Measurements from ENCODE around the gene TEX19. TPM values are rescaled to one million over a fixed set of nuclear protein-coding genes. Genes with fewer than 3 reads are reported as not detected.

Gene TEX19
- total RNA-seq, 6 experiments from 2014 or later: 0.10 to 0.14 TPM; not detected in 4

DNA sequence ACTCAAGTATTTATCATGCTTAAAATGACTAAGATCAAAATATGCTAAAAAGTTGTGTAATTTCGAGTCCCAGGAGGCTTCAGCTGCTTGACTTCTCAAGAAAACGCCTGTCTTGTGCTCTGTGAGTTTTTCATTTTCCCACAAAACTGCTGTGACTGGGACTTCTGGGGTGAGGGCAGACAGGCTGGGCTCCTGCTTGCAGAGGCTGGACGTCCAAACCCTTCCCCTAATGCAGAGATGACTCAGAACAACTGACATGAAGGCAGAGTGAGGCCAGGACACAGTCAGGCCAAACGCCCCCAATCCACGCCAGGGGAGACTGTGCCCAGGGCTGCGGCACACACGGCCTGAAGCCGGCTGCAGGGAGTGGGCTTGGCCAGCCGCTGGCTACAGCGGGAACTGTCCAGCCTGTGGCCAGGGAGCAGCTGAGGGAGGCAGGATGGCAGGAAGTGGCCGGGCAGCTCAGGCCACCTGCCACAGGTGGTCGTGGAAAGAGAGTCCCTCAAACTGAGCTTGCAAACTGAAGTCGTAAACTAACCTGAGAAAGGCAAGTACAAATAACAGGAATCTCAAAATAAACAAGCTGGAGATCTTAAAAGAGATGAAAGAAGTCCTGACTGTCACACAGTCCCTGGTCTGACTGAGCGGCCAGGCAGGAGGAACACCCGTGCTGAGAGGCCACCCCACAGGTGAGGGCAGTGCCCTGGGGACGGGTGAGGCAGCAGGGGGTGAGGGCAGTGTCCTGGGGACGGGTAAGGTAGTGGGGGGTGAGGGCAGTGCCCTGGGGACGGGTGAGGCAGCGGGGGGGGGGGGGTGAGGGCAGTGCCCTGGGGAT is 37.8 kb downstream of the TEX19 start:
- Mint-ChIP-seq H3K4me1 (ENCODE audit: low read depth) (peaks cover 28% of the 10 kb centered on the region), H3K9me3 (no peaks in the 10 kb centered on the region), H3K4me3 (peak overlapping the region; percentile 29; the same call in 1 of the 2 replicates), H3K36me3 (ENCODE audit: low read depth) (no peaks in the 10 kb centered on the region; the same call in 1 of the 2 replicates), H3K27me3 (ENCODE audit: insufficient read depth) (peaks cover 1% of the 10 kb centered on the region; the same call in 1 of the 2 replicates), H3K27ac (peak overlapping the region; percentile 75)
- TF ChIP-seq CTCF (IDR thresholded peaks at IDR 0.05): no peak
- peak; percentile 82 for DNase-seq

GRCh38 chr17:82397449-82398335 is 38.6 kb downstream of the TEX19 start:
- Mint-ChIP-seq H3K4me1 (ENCODE audit: low read depth) (peaks cover 28% of the 10 kb centered on the region), H3K36me3 (ENCODE audit: low read depth) (no peaks in the 10 kb centered on the region; the same call in 1 of the 2 replicates), H3K27ac (no peak overlapping the region), H3K4me3 (no peak overlapping the region), H3K27me3 (ENCODE audit: insufficient read depth) (peaks cover 1% of the 10 kb centered on the region; the same call in 1 of the 2 replicates), H3K9me3 (no peaks in the 10 kb centered on the region)
- TF ChIP-seq CTCF (IDR thresholded peaks at IDR 0.05): no peak
- DNase-seq: no peak

GRCh38 chr17:82399041-82399441 is 40.0 kb downstream of the TEX19 start:
- Mint-ChIP-seq H3K4me1 (ENCODE audit: low read depth) (peaks cover 28% of the 10 kb centered on the region), H3K27ac (0 out of 2 replicates have a peak overlapping the region, but pooled peaks have one; percentile 33), H3K27me3 (ENCODE audit: insufficient read depth) (peaks cover 1% of the 10 kb centered on the region; the same call in 1 of the 2 replicates), H3K36me3 (ENCODE audit: low read depth) (no peaks in the 10 kb centered on the region; the same call in 1 of the 2 replicates), H3K9me3 (no peaks in the 10 kb centered on the region), H3K4me3 (no peak overlapping the region)
- TF ChIP-seq CTCF (IDR thresholded peaks at IDR 0.05): no peak
- DNase-seq: peak; percentile 52

DNA sequence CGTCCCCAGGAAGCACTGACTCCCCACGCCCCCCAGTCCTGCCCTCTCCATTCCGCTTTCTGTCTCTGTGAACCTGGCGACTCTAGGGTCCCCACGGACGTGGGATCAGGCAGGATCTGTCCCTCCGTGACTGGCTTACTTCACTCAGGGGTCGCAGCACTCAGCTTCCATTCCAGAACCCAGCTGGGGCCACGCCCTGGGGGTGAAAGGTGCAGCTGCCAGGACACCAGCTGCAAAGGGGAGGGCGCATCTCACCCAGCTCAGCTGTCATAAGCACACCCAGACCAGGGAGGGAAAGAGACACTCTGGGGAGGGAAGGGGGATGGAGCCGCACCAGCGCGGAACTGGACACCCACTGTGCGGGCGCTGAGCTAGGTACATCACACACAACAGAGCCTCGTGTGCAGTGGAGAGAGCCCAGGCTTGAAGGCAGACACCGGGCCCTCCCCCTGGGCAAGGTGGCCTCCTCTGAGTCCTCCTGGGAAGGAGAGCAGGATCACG is 40.6 kb downstream of the TEX19 start:
- Mint-ChIP-seq H3K4me1 (ENCODE audit: low read depth) (peaks cover 28% of the 10 kb centered on the region), H3K27me3 (ENCODE audit: insufficient read depth) (peaks cover 1% of the 10 kb centered on the region; the same call in 1 of the 2 replicates), H3K9me3 (no peaks in the 10 kb centered on the region), H3K36me3 (ENCODE audit: low read depth) (no peaks in the 10 kb centered on the region; the same call in 1 of the 2 replicates), H3K27ac (no peak overlapping the region), H3K4me3 (no peak overlapping the region)
- TF ChIP-seq CTCF (IDR thresholded peaks at IDR 0.05): no peak
- no peak for DNase-seq

DNA sequence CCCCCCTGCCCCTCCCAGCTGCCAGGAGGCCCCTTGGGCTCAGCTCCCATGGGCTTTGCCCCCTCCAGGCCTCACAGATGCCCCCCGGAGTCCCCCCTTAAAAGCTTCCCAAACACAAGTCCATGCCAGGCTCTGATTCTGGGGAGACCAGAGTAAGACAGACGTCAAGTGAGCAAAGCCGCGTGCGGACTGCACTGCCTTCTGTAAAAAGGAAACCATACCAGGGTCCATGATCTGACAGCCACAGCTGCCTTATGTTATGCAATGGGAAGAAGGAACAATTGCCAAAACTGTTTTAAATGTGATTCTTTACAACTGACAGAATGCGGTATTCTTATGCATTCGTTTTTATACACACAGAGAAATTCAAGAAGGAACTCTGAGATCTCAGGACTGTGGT is 41.2 kb downstream of the TEX19 start:
- no peak for TF ChIP-seq CTCF (IDR thresholded peaks at IDR 0.05)
- no peak for DNase-seq
- Mint-ChIP-seq H3K36me3 (ENCODE audit: low read depth) (no peaks in the 10 kb centered on the region; the same call in 1 of the 2 replicates), H3K9me3 (no peaks in the 10 kb centered on the region), H3K27ac (no peak overlapping the region), H3K4me1 (ENCODE audit: low read depth) (peaks cover 28% of the 10 kb centered on the region), H3K27me3 (ENCODE audit: insufficient read depth) (peaks cover 1% of the 10 kb centered on the region; the same call in 1 of the 2 replicates), H3K4me3 (no peak overlapping the region)

Data from HFFc6 (cell line).